Type B pancreatic cell (in vitro differentiated cells): ENCODE data around the gene IL12RB1. TPM values are rescaled to one million over a fixed set of nuclear protein-coding genes. Genes with fewer than 3 reads are reported as not detected.

Experiments used
- DNase-seq: peaks from one replicate; pipeline ENCODE4 v3.0.0; 2021; ENCODE audit warnings: mixed read lengths; ENCODE audit not compliant: unreplicated experiment; ENCODE audit errors: extremely low spot score
- H3K27ac Mint-ChIP-seq: 2 replicates; pipeline ENCODE4 v1.8.0; 2021; ENCODE audit warnings: mild to moderate bottlenecking, mixed read lengths
- H3K27me3 Mint-ChIP-seq: 2 replicates; pipeline ENCODE4 v1.8.0; 2021; ENCODE audit warnings: mixed read lengths
- H3K36me3 Mint-ChIP-seq: 2 replicates; pipeline ENCODE4 v1.8.0; 2021; ENCODE audit warnings: mixed read lengths
- H3K4me1 Mint-ChIP-seq: one replicate; pipeline ENCODE4 v1.8.0; 2021; ENCODE audit warnings: mixed read lengths; ENCODE audit not compliant: unreplicated experiment
- H3K4me3 Mint-ChIP-seq: 2 replicates; pipeline ENCODE4 v1.8.0; 2021; ENCODE audit warnings: mild to moderate bottlenecking, mixed read lengths
- H3K9me3 Mint-ChIP-seq: 2 replicates; pipeline ENCODE4 v1.8.0; 2021; ENCODE audit warnings: mixed read lengths
- CTCF ChIP-seq: fragments of 200-600 bp; sonication (generic); conservative IDR thresholded peaks from 2 replicates; pipeline ENCODE4 v1.5.0; 2021; ENCODE audit warnings: antibody characterized with exemption, mild to moderate bottlenecking
- total RNA-seq: library from RNA; stranded (reverse); gene quantifications from 2 replicates; pipeline ENCODE4 v1.2.1, GENCODE V29; 2021; ENCODE audit warnings: low replicate concordance

Gene IL12RB1
- total RNA-seq, 1 donor from 2014 or later = not detected

- peaks cover 21% of the 10 kb centered on the region for H3K4me1 Mint-ChIP-seq
- H3K4me3 Mint-ChIP-seq = no peak overlapping the region
- no peaks in the 10 kb centered on the region for H3K36me3 Mint-ChIP-seq
- H3K9me3 Mint-ChIP-seq = no peaks in the 10 kb centered on the region
- no peak for TF ChIP-seq CTCF
- H3K27me3 Mint-ChIP-seq = peaks cover 4% of the 10 kb centered on the region
- no peak for DNase-seq
- no peak overlapping the region for H3K27ac Mint-ChIP-seq
Observed at GRCh38 chr19:18009412-18010066, 77.2 kb downstream of the IL12RB1 start.

Other genes starting within 250 kb of the IL12RB1 start
- gene JAK3, start 239.0 kb downstream of the IL12RB1 start, total RNA-seq = 1.4 and 4.3 TPM in 2 replicates
- gene RPL18A, start 227.0 kb downstream of the IL12RB1 start, total RNA-seq = 2,506 and 2,537 TPM in 2 replicates
- 0.75 and 2.3 TPM in 2 replicates for gene SLC5A5, start 215.0 kb downstream of the IL12RB1 start, total RNA-seq
- 86.0 and 90.9 TPM in 2 replicates for gene CCDC124, start 153.9 kb downstream of the IL12RB1 start, total RNA-seq
- gene KCNN1, start 119.8 kb downstream of the IL12RB1 start, total RNA-seq = 13.4 and 15.3 TPM in 2 replicates
- 2.8 and 6.3 TPM in 2 replicates for gene ARRDC2, start 78.8 kb downstream of the IL12RB1 start, total RNA-seq
- gene MAST3, start 10.8 kb upstream of the IL12RB1 start, total RNA-seq = 11.0 and 14.1 TPM in 2 replicates
- gene PIK3R2, start 66.2 kb upstream of the IL12RB1 start, total RNA-seq = 41.4 and 47.0 TPM in 2 replicates
- gene IFI30, start 86.9 kb upstream of the IL12RB1 start, total RNA-seq = 20.2 and 22.8 TPM in 2 replicates
- gene MPV17L2, start 106.3 kb upstream of the IL12RB1 start, total RNA-seq = 10.2 and 11.6 TPM in 2 replicates
- gene RAB3A, start 117.1 kb upstream of the IL12RB1 start, total RNA-seq = 6.7 and 8.7 TPM in 2 replicates
- gene PDE4C, start 139.5 kb upstream of the IL12RB1 start, total RNA-seq = 0.33 and 0.89 TPM in 2 replicates
- 7.8 and 10.2 TPM in 2 replicates for gene IQCN, start 187.5 kb upstream of the IL12RB1 start, total RNA-seq
- gene JUND, start 194.7 kb upstream of the IL12RB1 start, total RNA-seq = 126 and 232 TPM in 2 replicates
- 196 and 223 TPM in 2 replicates for gene LSM4, start 236.1 kb upstream of the IL12RB1 start, total RNA-seq